ENCODE measurements around the gene NT5DC1.

GRCh38 chr6:116280933-116281316 lies 180.3 kb downstream of the NT5DC1 start:
- no peak for TF ChIP-seq CTCF (conservative IDR thresholded peaks at IDR 0.05; ENCODE audit: low read length)
- no peak for TF ChIP-seq EZH2phosphoT487 (IDR thresholded peaks at IDR 0.05; ENCODE audit: borderline replicate concordance, low read depth, low read length)
